ENCODE results near the gene CNOT3.
"Not testable (repeated sequence)": the region's sequence is repeated elsewhere in the genome, so short reads cannot be mapped to it uniquely, and the experiment has no call there.

The CNOT3 gene

GRCh38 chr19:54137699-54138488 is at the start of gene CNOT3:
Gene CNOT3 (plus strand): TSS chr19:54137762. CDS start chr19:54142979, 5,217 bp downstream.
- peak within 1 kb of the TSS; percentile 97 to 99 for H3K27ac ChIP-seq
- DNase-seq (ENCODE audit: low spot score), result no peak

GRCh38 chr19:54094426-54095000 is 43.0 kb upstream of the CNOT3 start:
- Histone ChIP-seq H3K4me3 (no peak overlapping the region), H3K27ac (no peak overlapping the region)
- TF ChIP-seq, protein P1, sequence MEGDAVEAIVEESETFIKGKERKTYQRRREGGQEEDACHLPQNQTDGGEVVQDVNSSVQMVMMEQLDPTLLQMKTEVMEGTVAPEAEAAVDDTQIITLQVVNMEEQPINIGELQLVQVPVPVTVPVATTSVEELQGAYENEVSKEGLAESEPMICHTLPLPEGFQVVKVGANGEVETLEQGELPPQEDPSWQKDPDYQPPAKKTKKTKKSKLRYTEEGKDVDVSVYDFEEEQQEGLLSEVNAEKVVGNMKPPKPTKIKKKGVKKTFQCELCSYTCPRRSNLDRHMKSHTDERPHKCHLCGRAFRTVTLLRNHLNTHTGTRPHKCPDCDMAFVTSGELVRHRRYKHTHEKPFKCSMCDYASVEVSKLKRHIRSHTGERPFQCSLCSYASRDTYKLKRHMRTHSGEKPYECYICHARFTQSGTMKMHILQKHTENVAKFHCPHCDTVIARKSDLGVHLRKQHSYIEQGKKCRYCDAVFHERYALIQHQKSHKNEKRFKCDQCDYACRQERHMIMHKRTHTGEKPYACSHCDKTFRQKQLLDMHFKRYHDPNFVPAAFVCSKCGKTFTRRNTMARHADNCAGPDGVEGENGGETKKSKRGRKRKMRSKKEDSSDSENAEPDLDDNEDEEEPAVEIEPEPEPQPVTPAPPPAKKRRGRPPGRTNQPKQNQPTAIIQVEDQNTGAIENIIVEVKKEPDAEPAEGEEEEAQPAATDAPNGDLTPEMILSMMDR (IDR thresholded peaks at IDR 0.05), result no peak
- DNase-seq (ENCODE audit: low spot score), result no peak

More at GRCh38 chr19:54137699-54138488, at the start of gene CNOT3:
- TF ChIP-seq, protein P1 (IDR thresholded peaks at IDR 0.05), result no peak
- peak within 1 kb of the TSS; percentile 97 for H3K4me3 ChIP-seq

GRCh38 chr19:54095136-54095858 is 42.3 kb upstream of the CNOT3 start:
- TF ChIP-seq, protein P1 (IDR thresholded peaks at IDR 0.05), result no peak
- Histone ChIP-seq H3K4me3 (peak overlapping the region; percentile 67), H3K27ac (no peak overlapping the region)
- no peak for DNase-seq (ENCODE audit: low spot score)

DNA sequence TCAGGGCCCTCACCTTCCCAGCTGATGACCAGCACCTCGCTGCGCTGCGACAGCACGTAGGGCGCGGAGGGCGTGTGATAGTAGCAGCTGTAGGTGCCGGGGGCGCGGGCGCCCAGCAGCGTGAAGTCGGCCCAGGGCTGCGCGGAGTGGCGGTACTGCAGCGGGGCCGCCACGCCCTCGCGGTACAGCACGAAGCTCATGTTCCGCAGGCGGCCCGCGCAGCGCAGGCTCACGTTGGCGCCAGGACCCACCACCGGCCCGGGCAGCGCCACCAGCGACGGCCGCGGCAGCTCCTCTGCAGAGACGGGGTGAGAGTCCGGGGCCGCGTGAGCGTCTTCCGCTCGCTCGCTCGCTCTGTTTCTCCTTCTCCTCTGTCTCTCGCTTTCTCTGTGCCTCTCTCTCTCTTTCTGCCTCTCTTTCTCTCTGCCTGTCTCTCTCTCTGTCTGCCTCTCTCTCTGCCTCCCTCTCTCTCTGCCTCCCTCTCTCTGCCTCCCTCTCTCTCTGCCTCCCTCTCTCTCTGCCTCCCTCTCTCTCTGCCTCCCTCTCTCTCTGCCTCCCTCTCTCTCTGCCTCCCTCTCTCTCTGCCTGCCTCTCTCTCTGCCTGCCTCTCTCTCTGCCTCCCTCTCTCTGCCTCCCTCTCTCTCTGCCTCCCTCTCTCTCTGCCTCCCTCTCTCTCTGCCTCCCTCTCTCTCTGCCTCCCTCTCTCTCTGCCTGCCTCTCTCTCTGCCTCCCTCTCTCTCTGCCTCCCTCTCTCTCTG is 41.5 kb upstream of the CNOT3 start:
- DNase-seq (ENCODE audit: low spot score); H3K27ac ChIP-seq: not testable (repeated sequence)
- H3K4me3 ChIP-seq, result peak overlapping the region; percentile 67
- TF ChIP-seq, protein P1 (IDR thresholded peaks at IDR 0.05), result peak; percentile 14

DNA sequence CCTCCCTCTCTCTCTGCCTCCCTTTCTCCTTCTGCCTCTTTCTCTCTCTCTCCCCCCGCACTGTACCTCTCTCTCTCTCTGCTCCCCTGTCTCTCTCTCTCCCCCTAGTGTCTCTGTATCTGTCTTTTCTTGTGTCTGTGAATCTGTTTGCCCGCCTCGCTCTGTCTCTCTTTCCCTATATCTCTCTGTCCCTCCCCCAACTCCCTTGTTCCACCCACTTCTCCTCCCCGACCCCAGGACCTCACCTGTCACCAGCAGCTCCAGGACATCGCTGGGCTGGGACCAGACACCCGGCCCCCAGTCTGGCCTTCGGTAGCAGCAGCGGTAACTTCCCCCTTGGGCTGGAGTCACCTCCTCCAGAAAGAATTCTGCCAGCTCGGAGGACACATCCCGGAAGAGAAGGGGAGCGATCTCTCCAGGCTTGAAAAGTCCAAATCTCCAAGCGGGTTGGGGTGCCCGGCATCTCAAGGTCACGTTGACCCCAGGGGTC is 40.9 kb upstream of the CNOT3 start:
- Histone ChIP-seq H3K27ac (peak overlapping the region in 1 of 2 donors; percentile 6), H3K4me3 (peak overlapping the region; percentile 60)

More for the DNA sequence above, 40.9 kb upstream of the CNOT3 start:
- TF ChIP-seq, protein P1 (IDR thresholded peaks at IDR 0.05), result no peak
- DNase-seq (ENCODE audit: low spot score), result no peak

Measured in coronary artery (tissue), 2 donors.